ENCODE data around the gene KDM4B.

KDM4B gene

DNA sequence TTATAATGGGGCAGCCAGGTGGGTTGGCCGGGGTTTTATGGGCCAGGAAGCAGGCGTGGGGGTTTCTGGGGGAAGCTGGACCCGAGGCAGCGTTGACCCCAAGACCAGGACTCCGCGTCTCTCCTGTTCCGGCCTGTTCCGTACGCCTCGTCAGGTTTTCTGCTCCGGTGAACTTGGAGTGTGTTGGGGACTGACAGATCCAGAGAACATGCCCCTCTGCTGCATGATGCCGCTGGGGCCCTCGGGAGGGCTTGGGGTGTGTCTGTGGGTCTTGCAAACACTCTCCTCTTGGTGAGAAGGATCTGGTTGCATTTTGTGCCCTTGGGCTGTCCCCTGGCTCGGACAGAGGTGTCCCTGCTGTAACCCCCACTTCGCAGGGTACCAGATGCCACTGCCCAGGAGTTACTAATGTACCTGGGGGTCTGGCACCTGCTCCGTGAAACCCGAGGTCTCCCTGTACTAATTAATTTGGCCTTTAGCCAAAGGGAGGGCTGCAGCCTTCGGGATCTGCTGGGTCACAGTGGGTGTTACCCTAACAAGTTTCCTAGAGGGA is 15.6 kb downstream of the KDM4B start:
- DNase-seq: no peak
- Mint-ChIP-seq H3K4me3 (no peak overlapping the region), H3K27me3 (no peaks in the 10 kb centered on the region), H3K27ac (no peak overlapping the region), H3K36me3 (no peaks in the 10 kb centered on the region), H3K9me3 (no peaks in the 10 kb centered on the region), H3K4me1 (peaks cover 2% of the 10 kb centered on the region)
- CTCF ChIA-PET: no interaction called here

DNA sequence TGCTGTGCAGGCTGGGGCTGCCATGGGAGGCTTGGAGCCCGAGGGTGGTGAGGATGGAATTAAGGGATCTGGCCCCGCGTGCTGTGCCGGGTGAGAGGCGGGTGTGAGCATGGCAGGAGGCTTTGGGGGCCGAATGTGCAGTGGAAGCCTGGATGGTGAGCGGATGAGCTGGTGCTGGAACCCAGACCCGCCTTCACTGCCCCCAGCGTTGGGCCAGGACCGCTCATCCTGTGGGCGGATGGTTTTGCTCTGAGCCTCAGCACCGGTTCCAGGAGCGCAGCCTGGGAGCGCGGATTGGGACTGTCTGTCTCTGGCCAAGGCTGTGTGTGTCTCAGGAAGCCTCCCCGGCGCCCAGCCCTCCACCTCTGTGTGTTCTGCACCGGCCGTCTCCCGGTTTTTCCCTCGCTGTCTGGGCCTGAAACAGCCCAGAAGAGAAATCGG is 16.7 kb downstream of the KDM4B start:
- Mint-ChIP-seq H3K27me3 (no peaks in the 10 kb centered on the region), H3K4me3 (no peak overlapping the region), H3K4me1 (peaks cover 2% of the 10 kb centered on the region), H3K27ac (no peak overlapping the region), H3K36me3 (no peaks in the 10 kb centered on the region), H3K9me3 (no peaks in the 10 kb centered on the region)
- CTCF ChIA-PET: no interaction called here
- no peak for DNase-seq

DNA sequence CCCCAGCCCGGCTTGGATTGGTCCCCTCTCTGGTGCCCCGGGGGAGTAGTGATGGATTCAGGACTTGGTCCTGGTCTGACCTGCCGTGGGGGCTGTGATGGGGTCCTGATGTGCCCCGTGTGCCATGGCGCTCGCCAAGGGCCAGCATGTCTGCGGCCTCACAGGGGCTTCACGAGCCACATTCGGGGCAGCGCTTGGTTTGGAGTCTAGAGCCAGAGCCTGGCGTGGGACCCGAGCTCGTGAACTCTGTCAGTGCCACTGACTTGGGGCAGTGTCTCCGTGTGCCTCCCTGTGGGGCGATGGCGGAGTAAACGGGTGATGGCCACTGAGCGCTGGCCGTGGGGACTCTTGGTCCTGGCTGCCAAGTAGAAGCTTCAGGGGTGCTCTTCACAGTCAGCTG is 17.1 kb downstream of the KDM4B start:
- H3K27ac Mint-ChIP-seq: no peak overlapping the region
- H3K27me3 Mint-ChIP-seq: no peaks in the 10 kb centered on the region
- no peaks in the 10 kb centered on the region for H3K9me3 Mint-ChIP-seq
- CTCF ChIA-PET: no interaction called here
- H3K4me3 Mint-ChIP-seq: no peak overlapping the region
- DNase-seq: no peak
- peaks cover 2% of the 10 kb centered on the region for H3K4me1 Mint-ChIP-seq
- H3K36me3 Mint-ChIP-seq: no peaks in the 10 kb centered on the region

DNA sequence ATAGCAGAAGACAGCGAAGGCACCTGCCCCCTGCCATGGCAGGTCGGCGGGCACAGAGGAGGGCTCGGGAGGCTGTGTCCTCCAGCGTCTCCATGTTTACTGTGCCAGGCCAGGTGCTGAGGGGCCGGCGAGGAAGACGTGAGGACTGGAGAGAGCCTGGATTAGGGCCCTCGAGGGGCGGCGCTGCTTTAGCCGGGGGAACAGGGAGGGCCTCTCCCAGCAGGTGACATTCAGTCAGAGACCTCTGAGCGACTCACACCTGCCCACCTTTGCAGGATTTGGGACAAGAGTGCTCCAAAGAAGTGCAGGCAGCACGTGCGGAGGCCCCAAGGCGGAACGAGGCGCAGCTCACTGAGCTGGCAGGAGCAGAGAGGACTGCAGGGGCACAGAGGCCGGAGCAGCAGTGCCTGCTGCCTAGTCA is 17.6 kb downstream of the KDM4B start:
- no peak for DNase-seq
- Mint-ChIP-seq H3K27me3 (no peaks in the 10 kb centered on the region), H3K4me1 (peaks cover 2% of the 10 kb centered on the region), H3K4me3 (no peak overlapping the region), H3K36me3 (no peaks in the 10 kb centered on the region), H3K27ac (peak overlapping the region; percentile 58), H3K9me3 (no peaks in the 10 kb centered on the region)
- CTCF ChIA-PET: no interaction called here

DNA sequence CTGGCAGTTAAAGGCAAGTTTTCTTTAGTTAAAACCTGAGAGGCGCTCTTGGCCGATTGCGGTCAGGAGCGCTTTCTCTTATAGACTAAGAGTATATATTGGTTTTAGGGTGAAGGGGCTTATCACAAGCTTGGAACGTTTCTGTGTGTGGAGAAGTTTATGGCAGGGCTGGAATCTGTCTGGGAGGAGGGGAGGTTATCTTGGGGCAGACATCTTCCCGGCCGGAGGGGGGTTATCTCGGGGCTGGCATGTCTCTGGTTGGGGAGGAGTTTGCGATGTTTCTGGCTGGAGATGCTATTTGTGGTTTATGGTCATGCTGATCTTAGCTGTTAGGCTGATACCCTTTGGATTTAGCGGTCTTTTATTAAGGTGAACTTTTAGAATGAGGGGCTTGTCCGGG is 18.3 kb downstream of the KDM4B start:
- H3K4me1 Mint-ChIP-seq: no peaks in the 10 kb centered on the region
- no peak overlapping the region for H3K27ac Mint-ChIP-seq
- H3K27me3 Mint-ChIP-seq: no peaks in the 10 kb centered on the region
- no peak overlapping the region for H3K4me3 Mint-ChIP-seq
- H3K36me3 Mint-ChIP-seq: peaks cover 2% of the 10 kb centered on the region
- H3K9me3 Mint-ChIP-seq: no peaks in the 10 kb centered on the region
- DNase-seq: no peak
- CTCF ChIA-PET: no interaction called here

DNA sequence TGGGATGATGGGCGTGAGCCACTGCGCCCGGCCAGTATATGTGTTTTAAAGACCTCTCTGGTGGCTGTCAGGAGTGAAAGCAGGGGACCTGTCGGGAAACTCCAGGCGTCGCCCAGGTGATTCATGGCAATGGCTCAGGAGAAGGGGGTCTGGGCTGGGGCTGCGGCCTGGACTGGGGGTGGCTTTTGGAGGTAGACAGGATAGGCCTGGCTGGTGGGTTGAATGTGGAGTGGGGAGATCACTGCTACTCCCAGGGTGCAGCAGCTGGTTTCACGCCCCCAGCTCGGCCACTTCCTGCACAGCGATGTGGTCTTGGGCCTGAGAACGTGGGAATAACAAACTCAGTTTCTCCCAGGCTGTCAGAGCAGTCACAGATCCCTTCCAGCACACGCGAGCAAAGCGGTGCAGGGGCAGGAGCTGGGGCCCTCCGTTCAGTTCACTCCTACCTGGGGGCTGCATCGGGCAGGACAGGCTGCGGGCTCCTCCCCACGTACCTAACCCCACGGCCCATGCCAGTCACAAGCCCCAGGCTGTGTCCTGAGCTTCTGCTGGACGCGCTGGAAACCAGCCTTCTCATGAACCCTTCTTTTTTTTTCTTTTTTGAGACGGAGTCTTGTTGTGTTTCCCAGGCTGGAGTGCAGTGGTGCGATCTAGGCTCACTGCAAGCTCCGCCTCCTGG is 18.9 kb downstream of the KDM4B start:
- Mint-ChIP-seq H3K4me1 (no peaks in the 10 kb centered on the region), H3K27me3 (no peaks in the 10 kb centered on the region), H3K9me3 (no peaks in the 10 kb centered on the region), H3K4me3 (no peak overlapping the region), H3K27ac (no peak overlapping the region), H3K36me3 (peaks cover 3% of the 10 kb centered on the region)
- CTCF ChIA-PET: no interaction called here
- no peak for DNase-seq

DNA sequence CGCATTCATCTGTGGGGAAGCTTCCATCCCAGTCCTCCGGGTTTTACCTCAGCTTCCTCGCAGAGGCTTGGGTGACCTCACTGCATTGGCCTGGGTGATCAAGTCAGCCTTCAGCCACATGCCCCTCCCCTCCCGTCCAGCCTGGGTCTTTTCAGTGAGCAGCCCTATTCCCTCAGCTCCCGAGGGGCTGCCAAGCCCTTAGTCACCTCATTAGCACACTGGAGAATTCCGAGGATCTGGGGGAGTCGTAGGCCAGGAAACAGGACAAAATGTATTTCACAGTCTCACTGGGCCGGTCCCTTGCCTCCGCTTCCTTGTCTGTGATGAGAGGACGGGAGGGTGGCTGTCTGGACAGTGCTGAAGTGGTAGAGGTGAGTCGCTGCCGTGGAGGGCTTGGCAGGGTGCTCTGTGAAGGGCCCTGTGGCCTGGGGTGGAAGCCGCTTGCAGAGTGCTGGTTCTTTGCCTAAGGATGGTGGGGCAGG is 19.9 kb downstream of the KDM4B start:
- CTCF ChIA-PET: no interaction called here
- Mint-ChIP-seq H3K36me3 (peaks cover 9% of the 10 kb centered on the region), H3K9me3 (no peaks in the 10 kb centered on the region), H3K4me1 (no peaks in the 10 kb centered on the region), H3K27ac (no peak overlapping the region), H3K27me3 (no peaks in the 10 kb centered on the region), H3K4me3 (no peak overlapping the region)
- no peak for DNase-seq

DNA sequence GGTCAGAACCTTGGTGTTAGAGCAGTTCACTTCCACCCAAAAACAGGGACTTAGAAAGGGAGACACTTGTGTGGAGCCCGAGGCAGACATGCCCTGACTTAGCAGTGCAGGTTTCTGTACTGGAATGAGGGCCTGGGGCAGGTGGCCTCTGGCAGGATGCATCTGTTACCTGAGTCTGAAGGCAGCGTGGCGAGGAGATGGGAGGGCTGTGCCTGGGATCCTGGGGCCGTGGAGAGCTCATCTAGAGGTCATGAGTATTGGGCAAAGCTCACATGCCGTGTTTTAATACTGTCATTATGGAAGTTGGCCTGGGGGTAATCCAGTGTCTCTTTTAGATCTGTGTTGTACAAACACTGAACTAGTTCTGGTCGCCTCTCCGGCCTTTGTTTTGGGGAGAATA is 21.4 kb downstream of the KDM4B start:
- H3K4me3 Mint-ChIP-seq: no peak overlapping the region

DNA sequence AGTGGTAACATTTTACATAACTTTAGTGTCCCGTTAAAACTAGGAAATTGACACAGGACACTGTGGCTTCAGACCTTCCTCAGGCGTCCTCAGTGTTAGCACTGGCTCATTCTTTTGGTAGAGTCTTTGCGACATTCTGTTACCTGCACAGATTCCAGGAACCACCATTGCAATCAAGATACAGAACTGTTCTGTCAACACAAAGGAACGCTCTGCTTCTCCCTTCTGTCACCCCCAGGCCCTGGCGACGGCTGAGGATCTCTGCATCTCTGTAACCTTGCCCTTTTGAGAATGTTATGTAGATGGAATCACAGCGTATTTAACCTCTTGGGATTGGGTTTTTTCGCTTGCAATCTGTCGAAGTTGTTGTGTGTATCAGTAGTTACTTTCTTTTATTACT is 22.6 kb downstream of the KDM4B start:
- no peaks in the 10 kb centered on the region for H3K4me1 Mint-ChIP-seq
- H3K27me3 Mint-ChIP-seq: no peaks in the 10 kb centered on the region
- no peak overlapping the region for H3K4me3 Mint-ChIP-seq
- H3K27ac Mint-ChIP-seq: no peak overlapping the region
- peaks cover 16% of the 10 kb centered on the region for H3K36me3 Mint-ChIP-seq
- no peak for DNase-seq
- no peaks in the 10 kb centered on the region for H3K9me3 Mint-ChIP-seq
- CTCF ChIA-PET: no interaction called here

More for the DNA sequence above, 21.4 kb downstream of the KDM4B start:
- no peaks in the 10 kb centered on the region for H3K4me1 Mint-ChIP-seq
- no peaks in the 10 kb centered on the region for H3K9me3 Mint-ChIP-seq
- no peak for DNase-seq
- H3K27me3 Mint-ChIP-seq: no peaks in the 10 kb centered on the region
- CTCF ChIA-PET: no interaction called here
- peaks cover 11% of the 10 kb centered on the region for H3K36me3 Mint-ChIP-seq
- H3K27ac Mint-ChIP-seq: no peak overlapping the region

DNA sequence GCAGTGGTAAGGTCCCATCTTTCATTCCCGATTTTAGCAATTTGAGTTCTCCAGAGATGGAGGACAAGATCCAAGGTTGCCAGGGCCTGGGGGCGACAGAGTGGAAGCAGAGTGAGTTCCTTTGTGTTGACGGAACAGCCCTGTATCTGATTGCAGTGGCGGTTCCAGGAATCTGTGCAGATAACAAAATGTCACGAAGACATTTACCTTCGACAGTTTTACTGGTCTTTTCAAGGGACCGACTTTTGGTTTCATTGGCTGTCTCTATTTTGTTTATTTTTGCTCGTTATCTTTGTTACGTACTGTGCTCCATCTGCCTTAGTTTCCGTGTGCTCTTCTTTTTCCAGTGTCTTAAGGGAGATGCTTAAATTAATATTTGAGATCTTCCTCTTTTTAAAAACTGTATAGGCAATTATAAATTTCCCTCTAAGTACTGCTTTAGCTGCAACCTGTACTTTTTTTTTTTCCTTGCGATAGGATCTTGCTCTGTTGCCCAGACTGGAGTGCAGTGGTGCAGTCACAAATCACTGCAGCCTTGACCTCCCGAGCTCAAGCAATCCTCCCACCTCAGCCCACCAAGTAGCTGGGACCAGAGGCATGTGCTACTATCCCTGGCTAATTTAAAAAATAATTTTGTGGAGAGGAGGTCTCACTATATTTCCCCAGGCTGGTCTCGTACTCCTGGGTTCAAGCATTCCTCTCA is 23.2 kb downstream of the KDM4B start:
- Mint-ChIP-seq H3K9me3 (no peaks in the 10 kb centered on the region), H3K4me1 (no peaks in the 10 kb centered on the region), H3K36me3 (peaks cover 17% of the 10 kb centered on the region), H3K27ac (no peak overlapping the region), H3K4me3 (no peak overlapping the region), H3K27me3 (no peaks in the 10 kb centered on the region)
- DNase-seq: no peak
- CTCF ChIA-PET: no interaction called here

DNA sequence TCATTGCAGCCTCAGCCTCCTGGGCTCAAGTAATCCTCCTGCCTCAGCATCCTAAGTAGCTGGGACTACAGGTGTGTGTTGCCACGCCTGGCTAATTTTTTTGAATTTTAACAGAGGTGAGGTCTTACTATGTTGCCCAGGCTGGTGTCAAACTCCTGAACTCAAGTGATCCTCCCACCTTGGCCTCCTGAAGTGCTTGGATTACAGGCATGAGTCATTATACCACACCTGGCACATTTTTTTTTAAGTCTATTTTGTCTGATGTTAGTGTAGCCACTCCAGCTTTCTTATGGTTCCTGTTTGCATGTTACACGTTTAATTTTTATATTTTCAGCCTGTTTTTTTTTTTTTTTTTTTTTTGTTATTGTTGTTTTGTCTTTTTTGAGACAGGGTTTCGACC is 24.8 kb downstream of the KDM4B start:
- CTCF ChIA-PET: no interaction called here
- Mint-ChIP-seq H3K36me3 (peaks cover 19% of the 10 kb centered on the region), H3K4me3 (no peak overlapping the region), H3K27ac (no peak overlapping the region), H3K27me3 (no peaks in the 10 kb centered on the region), H3K4me1 (no peaks in the 10 kb centered on the region), H3K9me3 (no peaks in the 10 kb centered on the region)
- DNase-seq: no peak

DNA sequence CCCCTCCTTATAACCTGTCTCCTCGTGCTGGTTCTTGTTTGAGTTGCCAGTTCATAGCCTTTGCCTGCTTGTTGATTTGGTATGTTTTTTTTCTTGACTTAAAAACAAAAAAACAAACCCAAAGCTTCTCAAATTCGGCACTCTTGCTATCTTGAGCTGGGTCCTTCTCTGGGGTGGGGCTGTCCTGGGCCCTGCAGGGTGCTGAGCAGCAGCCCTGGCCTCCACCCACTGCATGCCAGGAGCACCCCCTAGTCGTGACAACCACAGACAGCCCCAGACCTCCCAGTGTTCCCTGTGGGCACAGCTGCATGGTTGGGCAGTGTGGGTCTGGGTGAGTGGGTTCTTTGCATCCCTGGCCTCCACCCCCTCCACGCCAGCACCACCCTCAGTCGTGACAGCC is 27.8 kb downstream of the KDM4B start:
- Mint-ChIP-seq H3K36me3 (peaks cover 22% of the 10 kb centered on the region), H3K9me3 (no peaks in the 10 kb centered on the region), H3K4me3 (no peak overlapping the region), H3K27ac (peak overlapping the region; percentile 19), H3K27me3 (no peaks in the 10 kb centered on the region), H3K4me1 (peaks cover 3% of the 10 kb centered on the region)
- CTCF ChIA-PET: no interaction called here
- DNase-seq: no peak

DNA sequence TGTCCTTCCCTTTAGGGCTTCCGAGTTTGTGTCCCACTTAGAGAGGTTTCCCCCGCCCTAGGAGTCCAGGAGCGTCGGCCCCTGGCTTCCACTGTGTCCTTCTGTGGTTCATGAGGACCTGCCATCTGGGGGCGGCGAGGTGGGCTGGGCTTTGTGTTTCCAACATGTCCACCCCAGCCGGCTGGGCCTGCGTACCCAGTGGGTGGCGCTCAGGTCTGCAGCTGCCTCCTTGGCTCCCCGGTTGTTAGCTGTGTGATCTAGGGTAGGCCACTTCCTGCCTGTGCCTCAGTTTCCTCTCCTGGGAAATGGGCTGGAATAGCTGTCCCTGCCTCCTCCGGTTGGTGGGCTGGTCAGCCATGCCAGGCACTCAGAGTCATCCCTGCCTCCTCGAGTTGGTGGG is 28.4 kb downstream of the KDM4B start:
- Mint-ChIP-seq H3K4me1 (peaks cover 5% of the 10 kb centered on the region), H3K27ac (no peak overlapping the region), H3K9me3 (no peaks in the 10 kb centered on the region), H3K4me3 (no peak overlapping the region), H3K36me3 (peaks cover 22% of the 10 kb centered on the region), H3K27me3 (no peaks in the 10 kb centered on the region)
- CTCF ChIA-PET: no interaction called here
- no peak for DNase-seq

DNA sequence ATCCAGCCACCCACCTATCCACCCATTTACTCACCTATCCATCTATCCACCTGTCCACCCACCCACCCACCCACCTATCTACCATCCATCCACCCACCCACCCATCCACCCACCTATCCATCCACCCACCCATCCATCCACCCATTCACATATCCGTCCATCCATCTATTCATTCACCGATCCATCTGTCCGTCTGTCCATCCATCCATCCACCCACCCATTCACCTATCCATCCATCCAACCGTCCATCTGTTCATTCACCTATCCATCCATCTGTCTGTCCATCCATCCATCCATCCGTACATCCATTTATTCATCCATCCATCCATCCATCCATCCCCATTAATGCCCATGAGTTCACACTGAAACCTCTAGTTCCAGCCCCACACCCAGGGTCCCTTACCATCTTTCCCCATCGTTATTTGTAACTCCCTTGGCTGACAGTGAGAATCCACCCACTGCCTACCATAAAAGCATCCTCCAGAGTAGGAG is 31.3 kb downstream of the KDM4B start:
- H3K27me3 Mint-ChIP-seq: no peaks in the 10 kb centered on the region
- CTCF ChIA-PET: no interaction called here
- H3K4me3 Mint-ChIP-seq: no peak overlapping the region
- no peak overlapping the region for H3K27ac Mint-ChIP-seq
- H3K36me3 Mint-ChIP-seq: peaks cover 14% of the 10 kb centered on the region
- no peak for DNase-seq
- no peaks in the 10 kb centered on the region for H3K9me3 Mint-ChIP-seq
- peaks cover 5% of the 10 kb centered on the region for H3K4me1 Mint-ChIP-seq

DNA sequence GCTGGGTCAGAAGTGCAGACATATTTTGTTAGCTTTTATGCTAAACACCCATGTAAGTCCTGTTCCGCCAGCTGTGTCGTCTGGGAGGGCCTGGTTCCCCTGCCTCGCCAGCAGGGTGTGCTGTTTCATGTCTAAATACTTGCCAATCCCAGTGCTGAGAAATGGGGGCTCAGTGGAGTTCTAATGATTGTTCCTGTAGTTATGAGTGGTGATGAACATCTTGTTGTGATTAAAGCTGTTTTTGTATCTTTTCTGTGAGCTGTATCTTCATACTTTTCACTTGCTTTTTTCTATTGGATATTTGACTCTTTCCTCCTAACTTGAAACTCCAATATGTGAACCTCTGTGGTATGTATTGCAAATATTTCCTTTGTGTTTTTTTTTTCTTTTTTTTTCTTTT is 32.7 kb downstream of the KDM4B start:
- Mint-ChIP-seq H3K27ac (no peak overlapping the region), H3K4me3 (no peak overlapping the region), H3K9me3 (no peaks in the 10 kb centered on the region), H3K4me1 (peaks cover 5% of the 10 kb centered on the region), H3K36me3 (peaks cover 12% of the 10 kb centered on the region), H3K27me3 (no peaks in the 10 kb centered on the region)
- peak; percentile 45 for DNase-seq
- CTCF ChIA-PET: interaction anchor here (0.6 to 2.8 kb wide), 10 partner anchors 16 to 584 kb away, joined by 3 to 15 read pairs (median 3); no protein-coding TSS in a partner anchor

All from activated naive CD4-positive, alpha-beta T cell treated with anti-CD3 and anti-CD28 coated beads, Interleukin-2, amount 10 ng/mL, durations not matched to agents 7 days and 5 days (primary cell).